HepG2 (cell line): ENCODE data around the gene FNIP2. TPM values are rescaled to one million over a fixed set of nuclear protein-coding genes. Genes with fewer than 3 reads are reported as not detected.

ENCODE experiments used
- ATAC-seq: fragments of 200-7000 bp; cut with Tn5 transposase; 3 replicates; pipeline ENCODE4 v1.9.1; 2020; ENCODE audit warnings: mild to moderate bottlenecking, moderate library complexity
- BruUV-seq: library from RNA; stranded (reverse); fragments of 400-500 nt; replicated peaks from 2 replicates; lab custom pipeline; 2021; lab: Mats Ljungman, UMichigan
- CTCF ChIA-PET: fragments of 300-600 bp; formaldehyde crosslinking; extraction: SDS; loops from one replicate; lab custom pipeline; 2021; ENCODE audit warnings: low total read pairs, inconsistent platforms, low intra/inter-chr PET ratio; lab: Yijun Ruan, JAX
- POLR2A ChIA-PET: fragments of 350-600 bp; sonication (Branson Sonifier 250); formaldehyde crosslinking; loops from one replicate; lab custom pipeline; 2020; ENCODE audit warnings: antibody characterized with exemption, inconsistent platforms; lab: Yijun Ruan, JAX
- DNase-seq: peaks from one replicate; pipeline ENCODE4 v3.0.0-alpha.2; 2015; ENCODE audit warnings: low spot score
- FAIRE-seq: peaks from 3 replicates; lab custom pipeline; 2011; peaks lifted over from hg19 to GRCh38; lab: Jason Lieb, UNC
- H2AFZ ChIP-seq: one replicate; pipeline ENCODE4 v1.6.1; 2011; ENCODE audit warnings: low read length, inconsistent platforms
- H3K27ac ChIP-seq: fragments of 300-600 bp; 3 replicates; pipeline ENCODE4 v1.8.0; 2011; ENCODE audit warnings: mixed run types, mild to moderate bottlenecking, mixed read lengths, low read length, inconsistent platforms; ENCODE audit not compliant: insufficient read depth; ENCODE audit errors: extremely low read length
- H3K27me3 ChIP-seq, 2 experiments: fragments of 200-600 bp in 1 of 2; 2 replicates in 1 of 2; 3 replicates in 1 of 2; pipeline versions ENCODE4 v1.6.0 to v1.8.0; 2011; ENCODE audit warnings: low read length in 2 of 2, mild to moderate bottlenecking in 2 of 2, moderate library complexity in 2 of 2, inconsistent platforms in 1 of 2; ENCODE audit not compliant: insufficient read depth in 2 of 2, control insufficient read depth in 1 of 2
- H3K36me3 ChIP-seq, 2 experiments: fragments of 200-600 bp in 1 of 2; replicated peaks in 1 of 2; 2 replicates in 1 of 2; 3 replicates in 1 of 2; pipeline versions ENCODE4 v1.5.1 to v1.8.0; 2011; ENCODE audit warnings: low read length in 2 of 2, inconsistent platforms in 1 of 2; ENCODE audit not compliant: insufficient read depth in 2 of 2, control insufficient read depth in 1 of 2
- H3K4me1 ChIP-seq: 2 replicates; pipeline ENCODE4 v1.5.1; 2012; ENCODE audit warnings: low read length, inconsistent platforms; ENCODE audit not compliant: insufficient read depth
- H3K4me2 ChIP-seq: 2 replicates; pipeline ENCODE4 v1.6.0; 2011; ENCODE audit warnings: low read depth, low read length, inconsistent platforms
- H3K4me3 ChIP-seq, 3 experiments: fragments of 200-600 bp in 1 of 3; sonication (generic), shearing (Covaris generic) in 1 of 3; replicated peaks in 1 of 3; 2 replicates each; pipeline ENCODE4 v1.5.1; 2011 to 2016; ENCODE audit warnings: low read length in 3 of 3, inconsistent platforms in 2 of 3, low read depth in 2 of 3, mild to moderate bottlenecking in 2 of 3, control low read depth in 1 of 3, mixed read lengths in 1 of 3; ENCODE audit not compliant: insufficient read depth in 1 of 3
- H3K79me2 ChIP-seq: one replicate; pipeline ENCODE4 v1.6.1; 2011; ENCODE audit warnings: low read length, inconsistent platforms; ENCODE audit not compliant: insufficient read depth
- H3K9ac ChIP-seq: 2 replicates; pipeline ENCODE4 v1.6.0; 2011; ENCODE audit warnings: mild to moderate bottlenecking, low read depth, low read length, inconsistent platforms; ENCODE audit not compliant: insufficient read depth
- H3K9me3 ChIP-seq: 2 replicates; pipeline ENCODE4 v1.5.1; 2012; ENCODE audit warnings: mild to moderate bottlenecking, low read length
- H4K20me1 ChIP-seq: 2 replicates; pipeline ENCODE4 v1.6.0; 2011; ENCODE audit warnings: inconsistent platforms, mild to moderate bottlenecking, low read length, moderate library complexity; ENCODE audit not compliant: insufficient read depth
- CEBPB ChIP-seq: IDR thresholded peaks from 2 replicates; pipeline ENCODE4 v1.6.1; 2011; ENCODE audit warnings: low read depth, low read length, improper control_type of control experiment, borderline replicate concordance
- MED1 ChIP-seq: sonication (generic); formaldehyde crosslinking; IDR thresholded peaks from 2 replicates; pipeline ENCODE4 v1.4.0; 2020; ENCODE audit warnings: missing genetic modification reagents
- PHF20 ChIP-seq: sonication (generic); formaldehyde crosslinking; IDR thresholded peaks from 2 replicates; pipeline ENCODE4 v1.5.0; 2020; ENCODE audit warnings: mild to moderate bottlenecking, missing genetic modification reagents
- TAF1 ChIP-seq: sonication (generic); formaldehyde crosslinking; IDR thresholded peaks from 2 replicates; pipeline ENCODE4 v1.4.0; 2020; ENCODE audit warnings: missing genetic modification reagents
- ZNF251 ChIP-seq: sonication (generic); formaldehyde crosslinking; IDR thresholded peaks from 2 replicates; pipeline ENCODE4 v1.9.0; 2021; ENCODE audit warnings: mild to moderate bottlenecking, missing genetic modification reagents
- ZNF460 ChIP-seq: sonication (generic); formaldehyde crosslinking; IDR thresholded peaks from 2 replicates; pipeline ENCODE4 v1.5.1; 2020; ENCODE audit warnings: missing genetic modification reagents, mild to moderate bottlenecking, borderline replicate concordance
- WGBS: methylation state at CpG from one replicate; pipeline ENCODE4 v1.1.6; 2017; ENCODE audit warnings: low lambda C conversion rate; 5-methylcytosine and 5-hydroxymethylcytosine counted together
- in situ Hi-C: cut with HindIII; loops from 2 replicates; pipeline ENCODE4 v1.10.0; 2017; ENCODE audit warnings: low pct_unique_long_range_greater_than_20kb; ENCODE audit not compliant: extremely low pct_ligation_motif_present
- intact Hi-C: fragments of 100-400 bp; cut with micrococcal nuclease; formaldehyde crosslinking; loops from one replicate; pipeline ENCODE4 v1.10.0; 2022; ENCODE audit not compliant: unreplicated experiment
- polyA plus RNA-seq, 8 experiments: library from polyadenylated mRNA; depleted of rRNA in 3 of 8; stranded (reverse) in 7 of 8; unstranded in 1 of 8; fragments of >200 nt; fragmentation: Illumina TruSeq in 4 of 8; extraction: Trizol in 4 of 8; gene quantifications; 2 replicates each; pipeline versions ENCODE4 v1.2.1 to v1.2.3, GENCODE V29; 2011 to 2016; ENCODE audit warnings: low read depth in 4 of 8, missing spikeins in 1 of 8, mixed read lengths in 1 of 8; ENCODE audit not compliant: insufficient read depth in 1 of 8
- total RNA-seq, 5 experiments: library from RNA; depleted of rRNA; stranded (reverse); fragments of >200 nt; fragmentation: Illumina TruSeq; extraction: Trizol; gene quantifications; 2 replicates each; pipeline ENCODE4 v1.2.3, GENCODE V29; 2016; ENCODE audit warnings: low read depth in 1 of 5
- TF ChIP-seq, protein P1 (sequence below): sonication (generic); formaldehyde crosslinking; IDR thresholded peaks from 2 replicates; pipeline ENCODE4 v1.4.0; 2020; ENCODE audit warnings: mild to moderate bottlenecking, missing genetic modification reagents, borderline replicate concordance
- TF ChIP-seq, protein P2 (sequence below): sonication (generic); formaldehyde crosslinking; IDR thresholded peaks from 2 replicates; pipeline ENCODE4 v1.4.0; 2020; ENCODE audit warnings: missing genetic modification reagents, low read depth, mild to moderate bottlenecking, borderline replicate concordance

FNIP2 gene
- total and polyA plus RNA-seq, 2 of the 13 experiments (the other 11 are each of a cell fraction or from before 2014, with no cell fraction given): 15.5 to 21.0 TPM

DNA sequence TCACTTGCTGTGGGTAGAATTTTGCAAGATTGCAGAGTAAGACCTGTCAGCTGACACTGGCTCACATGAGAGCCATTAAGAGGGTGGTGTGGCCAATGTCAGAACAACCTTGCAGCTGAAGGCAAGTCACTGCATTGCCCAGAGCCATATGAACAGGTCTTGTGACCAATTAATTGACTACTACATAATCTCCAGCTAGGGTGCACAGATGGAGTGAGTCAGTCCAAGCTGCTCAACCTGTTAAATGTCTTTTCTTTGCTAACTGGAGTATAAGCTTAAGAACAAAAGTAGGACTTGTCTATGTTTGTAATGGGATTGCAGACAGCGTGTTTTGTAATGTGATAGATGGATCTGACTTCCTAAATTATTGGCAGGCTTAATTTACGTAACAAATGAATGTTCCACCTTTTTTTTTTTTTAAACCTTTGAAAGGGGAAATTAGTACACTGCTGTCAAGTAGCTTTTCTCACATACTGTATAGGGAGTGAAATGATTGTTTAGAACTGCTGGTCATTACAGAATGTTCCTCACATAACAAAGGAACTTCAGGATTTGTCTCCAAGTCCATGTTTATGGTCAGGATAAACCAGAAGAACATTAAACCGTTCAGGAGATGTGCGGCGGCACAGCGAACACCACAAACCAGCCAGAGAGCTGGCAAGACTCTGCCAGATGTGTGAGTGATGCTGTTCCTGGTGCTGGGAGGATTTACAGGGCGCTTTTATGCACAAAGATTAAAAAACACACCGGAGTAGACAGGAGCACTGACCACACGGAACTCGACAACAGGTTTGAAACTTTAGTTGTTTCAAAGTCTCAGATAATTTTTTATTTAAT lies 37.0 kb downstream of the FNIP2 start:
- no peak overlapping the region for H3K4me3 ChIP-seq
- POLR2A ChIA-PET: interaction anchor here (1.0 kb wide), 1 partner anchor 18 kb away, joined by 3 read pairs; no protein-coding TSS in a partner anchor
- DNase-seq (no peak), FAIRE-seq (no peak), ATAC-seq (no peak; the same call in 2 of the 3 replicates)
- no peaks in the 10 kb centered on the region for H3K9me3 ChIP-seq
- H2AFZ ChIP-seq: no peak overlapping the region
- no peak overlapping the region for H3K4me2 ChIP-seq
- no peaks in the 10 kb centered on the region for H3K36me3 ChIP-seq
- H3K4me1 ChIP-seq: peaks cover 66% of the 10 kb centered on the region
- peaks cover 81% of the 10 kb centered on the region for H3K79me2 ChIP-seq
- 94% methylated on average over 10 of the region's 10 CpGs for WGBS
- no peak overlapping the region for H3K27ac ChIP-seq
- in situ Hi-C loops: no loop called here
- no peak overlapping the region for H3K9ac ChIP-seq
- H4K20me1 ChIP-seq: no peaks in the 10 kb centered on the region
- no peaks in the 10 kb centered on the region for H3K27me3 ChIP-seq
- CTCF ChIA-PET: no interaction called here
- intact Hi-C loops: no loop called here
- TF ChIP-seq ZNF460 (CRISPR knock-in tag): no peak
- no peak for TF ChIP-seq TAF1
- TF ChIP-seq, protein P1, sequence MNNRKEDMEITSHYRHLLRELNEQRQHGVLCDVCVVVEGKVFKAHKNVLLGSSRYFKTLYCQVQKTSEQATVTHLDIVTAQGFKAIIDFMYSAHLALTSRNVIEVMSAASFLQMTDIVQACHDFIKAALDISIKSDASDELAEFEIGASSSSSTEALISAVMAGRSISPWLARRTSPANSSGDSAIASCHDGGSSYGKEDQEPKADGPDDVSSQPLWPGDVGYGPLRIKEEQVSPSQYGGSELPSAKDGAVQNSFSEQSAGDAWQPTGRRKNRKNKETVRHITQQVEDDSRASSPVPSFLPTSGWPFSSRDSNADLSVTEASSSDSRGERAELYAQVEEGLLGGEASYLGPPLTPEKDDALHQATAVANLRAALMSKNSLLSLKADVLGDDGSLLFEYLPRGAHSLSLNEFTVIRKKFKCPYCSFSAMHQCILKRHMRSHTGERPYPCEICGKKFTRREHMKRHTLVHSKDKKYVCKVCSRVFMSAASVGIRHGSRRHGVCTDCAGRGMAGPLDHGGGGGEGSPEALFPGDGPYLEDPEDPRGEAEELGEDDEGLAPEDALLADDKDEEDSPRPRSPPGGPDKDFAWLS (CRISPR knock-in tag): no peak
- no peak for TF ChIP-seq MED1 (CRISPR knock-in tag)
- no peak for TF ChIP-seq ZNF251 (CRISPR knock-in tag)
- no peak for TF ChIP-seq PHF20
- TF ChIP-seq, protein P2, sequence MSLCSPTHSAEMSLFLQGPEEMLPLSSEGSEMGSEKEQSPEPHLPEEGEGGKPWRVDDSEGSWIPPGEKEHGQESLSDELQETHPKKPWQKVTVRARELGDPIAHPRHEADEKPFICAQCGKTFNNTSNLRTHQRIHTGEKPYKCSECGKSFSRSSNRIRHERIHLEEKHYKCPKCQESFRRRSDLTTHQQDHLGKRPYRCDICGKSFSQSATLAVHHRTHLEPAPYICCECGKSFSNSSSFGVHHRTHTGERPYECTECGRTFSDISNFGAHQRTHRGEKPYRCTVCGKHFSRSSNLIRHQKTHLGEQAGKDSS (CRISPR knock-in tag): no peak
- TF ChIP-seq CEBPB: no peak
- no TSS peak for BruUV-seq
